GM12801 (cell line): ENCODE measurements around the gene TMSB4X.

ENCODE experiments used
- CTCF ChIP-seq: IDR thresholded peaks from one replicate; pipeline ENCODE4 v1.5.1; 2011; ENCODE audit warnings: control low read depth; ENCODE audit not compliant: insufficient read length; ENCODE audit errors: extremely low read depth

TMSB4X gene

DNA sequence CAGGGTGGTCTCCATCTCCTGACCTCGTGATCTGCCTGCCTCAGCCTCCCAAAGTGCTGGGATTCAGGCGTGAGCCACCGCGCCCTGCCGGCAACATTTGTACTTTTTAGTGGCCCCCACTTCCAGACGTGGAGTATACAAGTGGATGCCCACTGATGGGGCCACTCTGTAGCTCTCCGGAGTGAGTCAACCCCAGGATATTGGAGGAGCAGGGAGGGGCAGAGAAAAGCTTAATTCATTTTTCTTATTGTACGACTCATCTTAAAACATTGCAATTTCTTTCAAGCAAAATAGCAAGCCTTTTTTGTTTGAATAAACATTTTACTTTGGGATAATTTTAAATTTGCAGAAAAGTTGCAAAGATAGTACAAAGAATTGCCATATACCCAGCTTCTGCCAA is 34.9 kb downstream of the TMSB4X start:
- TF ChIP-seq CTCF: no peak

- TF ChIP-seq CTCF: no peak
Measured at GRCh38 chrX:13010546-13010945, 35.6 kb downstream of the TMSB4X start.

DNA sequence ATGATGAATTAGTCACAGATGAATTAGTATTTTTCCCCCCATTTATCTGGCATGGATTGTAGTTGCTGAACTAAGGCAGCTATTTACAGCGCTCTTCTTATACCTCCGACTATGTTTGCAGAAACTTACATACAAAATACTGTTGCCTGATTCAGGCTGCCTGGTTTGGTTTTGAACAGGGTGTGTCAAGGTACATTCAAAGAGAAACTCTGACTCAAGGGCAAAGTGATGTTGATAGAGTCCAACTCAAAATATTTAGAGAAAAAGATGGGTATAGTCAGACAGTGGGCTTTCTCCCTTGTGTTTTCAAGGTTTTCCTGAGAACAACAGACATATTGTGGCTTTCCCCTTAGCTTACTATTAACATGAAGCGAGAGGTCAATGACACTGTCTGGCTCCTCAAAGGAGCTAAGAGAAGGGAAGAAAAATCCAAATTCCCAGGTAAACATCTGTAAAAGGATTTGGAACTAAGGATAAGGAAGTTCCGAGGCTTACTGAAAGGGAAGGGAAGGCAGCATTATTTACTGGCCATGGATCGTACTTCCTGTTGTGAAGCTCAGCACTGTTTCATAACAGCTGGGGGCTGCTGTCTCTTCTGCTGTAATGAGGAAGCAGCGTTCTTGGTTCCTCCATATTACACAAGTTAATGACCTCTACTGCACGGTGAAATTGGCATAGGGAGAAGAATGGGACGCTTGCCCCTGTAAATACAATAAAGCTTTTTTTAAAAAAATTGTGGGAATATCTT is 38.6 kb downstream of the TMSB4X start:
- no peak for TF ChIP-seq CTCF

DNA sequence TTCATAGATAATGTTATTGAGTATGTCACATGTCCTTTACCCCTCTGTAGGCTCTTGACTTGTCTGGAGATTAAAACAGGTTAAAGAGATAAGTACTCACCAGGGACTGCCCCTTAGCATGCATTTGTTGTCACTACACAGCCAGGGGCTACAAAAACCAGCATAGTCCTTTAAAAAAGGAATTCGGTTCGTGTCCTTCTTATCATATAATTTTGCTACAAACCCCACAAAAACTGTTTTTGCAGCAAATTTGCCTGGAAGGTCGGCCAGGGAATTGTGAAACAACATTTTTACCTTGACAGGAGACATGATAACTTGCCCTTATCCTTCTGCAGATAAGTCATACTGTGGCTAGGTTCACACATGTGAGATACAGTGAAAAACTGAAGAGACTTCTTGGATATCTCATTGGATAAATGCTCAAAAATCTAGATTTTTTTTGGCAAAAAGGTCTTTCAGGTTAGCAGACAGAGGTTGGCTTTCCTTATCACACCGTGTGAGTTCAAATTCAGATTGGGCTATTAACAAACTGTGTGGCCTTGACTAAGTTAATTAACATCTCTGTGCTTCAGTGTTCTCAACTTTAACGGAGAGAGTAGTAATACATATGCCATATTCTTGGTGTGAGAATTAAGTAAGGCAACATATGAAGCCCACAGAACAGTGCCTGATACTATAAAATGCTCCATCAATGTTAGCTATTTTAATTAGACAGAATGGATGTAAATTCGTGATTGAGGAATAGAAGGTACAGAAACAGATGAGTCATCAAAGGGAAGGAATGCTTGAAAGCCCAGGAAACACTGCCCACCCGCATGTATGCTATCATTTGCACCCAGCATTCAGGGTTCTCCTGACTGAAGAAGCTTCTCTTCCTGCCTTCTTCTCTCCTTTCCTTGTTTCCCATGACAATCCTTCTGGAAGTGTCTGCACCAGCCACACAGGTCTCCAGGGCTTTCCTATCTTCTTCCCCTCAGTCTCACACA is 39.5 kb downstream of the TMSB4X start:
- no peak for TF ChIP-seq CTCF

GRCh38 chrX:13015536-13016236 is 40.8 kb downstream of the TMSB4X start:
- no peak for TF ChIP-seq CTCF

- no peak for TF ChIP-seq CTCF
Measured at GRCh38 chrX:13022926-13023325, 48.0 kb downstream of the TMSB4X start.

- no peak for TF ChIP-seq CTCF
Measured at GRCh38 chrX:13023567-13023966, 48.7 kb downstream of the TMSB4X start.
